ENCODE data around the gene COPB1.
A peak's percentile ranks its signal among the peaks of the same experiment; 100 is the strongest.

Gene COPB1

DNA sequence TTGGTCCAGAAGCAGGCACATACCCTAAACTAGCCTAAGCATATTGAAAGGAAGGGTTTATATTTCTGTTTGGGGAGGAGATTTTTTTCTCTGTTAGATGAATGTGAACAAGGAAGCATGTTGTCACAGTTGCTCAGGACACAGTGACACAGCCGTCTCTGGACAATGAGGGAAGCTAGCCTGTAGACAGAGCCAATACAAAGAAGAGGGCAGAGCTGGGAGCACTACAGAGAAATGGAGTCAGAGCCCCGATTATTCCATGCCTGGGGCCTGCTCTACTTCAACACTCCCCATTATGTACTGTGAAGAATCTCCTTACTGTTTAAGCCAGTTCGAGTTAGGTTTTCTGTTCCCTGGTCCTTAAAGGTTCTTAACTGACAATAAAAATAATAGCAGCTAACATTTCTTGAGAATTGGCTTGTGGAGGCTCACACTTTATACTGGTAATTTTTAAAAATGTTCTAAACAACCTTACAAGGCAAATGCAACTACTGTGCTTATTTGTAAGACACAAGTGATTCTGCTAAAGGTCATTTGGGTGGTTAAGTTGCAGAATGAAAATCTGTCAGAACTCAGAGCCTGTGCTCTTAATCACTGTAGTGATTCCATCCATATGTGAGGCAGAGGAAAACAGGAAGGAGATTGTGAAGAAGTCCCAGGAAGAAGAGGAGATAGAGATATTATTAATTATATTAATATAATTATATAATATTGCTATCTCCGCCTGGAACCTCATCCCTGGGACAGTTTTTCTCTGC lies 81.8 kb downstream of the COPB1 start:
- no peak for ATAC-seq
- TF ChIP-seq RARB (CRISPR knock-in tag; IDR thresholded peaks at IDR 0.05), result no peak
- no peak for TF ChIP-seq ZNF565 (CRISPR knock-in tag; conservative IDR thresholded peaks at IDR 0.05; ENCODE audit: low read depth)
- no peak for TF ChIP-seq TCF4 (CRISPR knock-in tag; IDR thresholded peaks at IDR 0.05; ENCODE audit: borderline replicate concordance)

GRCh38 chr11:14417186-14417585 lies 82.4 kb downstream of the COPB1 start:
- TF ChIP-seq, protein P1, sequence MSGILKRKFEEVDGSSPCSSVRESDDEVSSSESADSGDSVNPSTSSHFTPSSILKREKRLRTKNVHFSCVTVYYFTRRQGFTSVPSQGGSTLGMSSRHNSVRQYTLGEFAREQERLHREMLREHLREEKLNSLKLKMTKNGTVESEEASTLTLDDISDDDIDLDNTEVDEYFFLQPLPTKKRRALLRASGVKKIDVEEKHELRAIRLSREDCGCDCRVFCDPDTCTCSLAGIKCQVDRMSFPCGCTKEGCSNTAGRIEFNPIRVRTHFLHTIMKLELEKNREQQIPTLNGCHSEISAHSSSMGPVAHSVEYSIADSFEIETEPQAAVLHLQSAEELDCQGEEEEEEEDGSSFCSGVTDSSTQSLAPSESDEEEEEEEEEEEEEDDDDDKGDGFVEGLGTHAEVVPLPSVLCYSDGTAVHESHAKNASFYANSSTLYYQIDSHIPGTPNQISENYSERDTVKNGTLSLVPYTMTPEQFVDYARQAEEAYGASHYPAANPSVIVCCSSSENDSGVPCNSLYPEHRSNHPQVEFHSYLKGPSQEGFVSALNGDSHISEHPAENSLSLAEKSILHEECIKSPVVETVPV (CRISPR knock-in tag; IDR thresholded peaks at IDR 0.05), result no peak
- TF ChIP-seq ARNTL (CRISPR knock-in tag; IDR thresholded peaks at IDR 0.05; ENCODE audit: borderline replicate concordance, low read depth) (no peak), BACH2 (CRISPR knock-in tag; IDR thresholded peaks at IDR 0.05; ENCODE audit: borderline replicate concordance) (no peak), ZFP30 (CRISPR knock-in tag; IDR thresholded peaks at IDR 0.05) (no peak), ESRRG (CRISPR knock-in tag; IDR thresholded peaks at IDR 0.05) (no peak), ISL1 (CRISPR knock-in tag; IDR thresholded peaks at IDR 0.05) (no peak), PPARA (CRISPR knock-in tag; IDR thresholded peaks at IDR 0.05; ENCODE audit: borderline replicate concordance) (no peak), OSR1 (CRISPR knock-in tag; IDR thresholded peaks at IDR 0.05) (no peak), ZNF8 (CRISPR knock-in tag; IDR thresholded peaks at IDR 0.05) (no peak), ZFP3 (CRISPR knock-in tag; IDR thresholded peaks at IDR 0.05) (no peak), TOX (CRISPR knock-in tag; IDR thresholded peaks at IDR 0.05; ENCODE audit: borderline replicate concordance) (no peak), ZNF70 (CRISPR knock-in tag; IDR thresholded peaks at IDR 0.05) (no peak), PATZ1 (CRISPR knock-in tag; IDR thresholded peaks at IDR 0.05; ENCODE audit: borderline replicate concordance) (no peak)
- TF ChIP-seq, protein P2, sequence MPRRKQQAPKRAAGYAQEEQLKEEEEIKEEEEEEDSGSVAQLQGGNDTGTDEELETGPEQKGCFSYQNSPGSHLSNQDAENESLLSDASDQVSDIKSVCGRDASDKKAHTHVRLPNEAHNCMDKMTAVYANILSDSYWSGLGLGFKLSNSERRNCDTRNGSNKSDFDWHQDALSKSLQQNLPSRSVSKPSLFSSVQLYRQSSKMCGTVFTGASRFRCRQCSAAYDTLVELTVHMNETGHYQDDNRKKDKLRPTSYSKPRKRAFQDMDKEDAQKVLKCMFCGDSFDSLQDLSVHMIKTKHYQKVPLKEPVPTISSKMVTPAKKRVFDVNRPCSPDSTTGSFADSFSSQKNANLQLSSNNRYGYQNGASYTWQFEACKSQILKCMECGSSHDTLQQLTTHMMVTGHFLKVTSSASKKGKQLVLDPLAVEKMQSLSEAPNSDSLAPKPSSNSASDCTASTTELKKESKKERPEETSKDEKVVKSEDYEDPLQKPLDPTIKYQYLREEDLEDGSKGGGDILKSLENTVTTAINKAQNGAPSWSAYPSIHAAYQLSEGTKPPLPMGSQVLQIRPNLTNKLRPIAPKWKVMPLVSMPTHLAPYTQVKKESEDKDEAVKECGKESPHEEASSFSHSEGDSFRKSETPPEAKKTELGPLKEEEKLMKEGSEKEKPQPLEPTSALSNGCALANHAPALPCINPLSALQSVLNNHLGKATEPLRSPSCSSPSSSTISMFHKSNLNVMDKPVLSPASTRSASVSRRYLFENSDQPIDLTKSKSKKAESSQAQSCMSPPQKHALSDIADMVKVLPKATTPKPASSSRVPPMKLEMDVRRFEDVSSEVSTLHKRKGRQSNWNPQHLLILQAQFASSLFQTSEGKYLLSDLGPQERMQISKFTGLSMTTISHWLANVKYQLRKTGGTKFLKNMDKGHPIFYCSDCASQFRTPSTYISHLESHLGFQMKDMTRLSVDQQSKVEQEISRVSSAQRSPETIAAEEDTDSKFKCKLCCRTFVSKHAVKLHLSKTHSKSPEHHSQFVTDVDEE (CRISPR knock-in tag; IDR thresholded peaks at IDR 0.05), result no peak
- no peak for ATAC-seq

DNA sequence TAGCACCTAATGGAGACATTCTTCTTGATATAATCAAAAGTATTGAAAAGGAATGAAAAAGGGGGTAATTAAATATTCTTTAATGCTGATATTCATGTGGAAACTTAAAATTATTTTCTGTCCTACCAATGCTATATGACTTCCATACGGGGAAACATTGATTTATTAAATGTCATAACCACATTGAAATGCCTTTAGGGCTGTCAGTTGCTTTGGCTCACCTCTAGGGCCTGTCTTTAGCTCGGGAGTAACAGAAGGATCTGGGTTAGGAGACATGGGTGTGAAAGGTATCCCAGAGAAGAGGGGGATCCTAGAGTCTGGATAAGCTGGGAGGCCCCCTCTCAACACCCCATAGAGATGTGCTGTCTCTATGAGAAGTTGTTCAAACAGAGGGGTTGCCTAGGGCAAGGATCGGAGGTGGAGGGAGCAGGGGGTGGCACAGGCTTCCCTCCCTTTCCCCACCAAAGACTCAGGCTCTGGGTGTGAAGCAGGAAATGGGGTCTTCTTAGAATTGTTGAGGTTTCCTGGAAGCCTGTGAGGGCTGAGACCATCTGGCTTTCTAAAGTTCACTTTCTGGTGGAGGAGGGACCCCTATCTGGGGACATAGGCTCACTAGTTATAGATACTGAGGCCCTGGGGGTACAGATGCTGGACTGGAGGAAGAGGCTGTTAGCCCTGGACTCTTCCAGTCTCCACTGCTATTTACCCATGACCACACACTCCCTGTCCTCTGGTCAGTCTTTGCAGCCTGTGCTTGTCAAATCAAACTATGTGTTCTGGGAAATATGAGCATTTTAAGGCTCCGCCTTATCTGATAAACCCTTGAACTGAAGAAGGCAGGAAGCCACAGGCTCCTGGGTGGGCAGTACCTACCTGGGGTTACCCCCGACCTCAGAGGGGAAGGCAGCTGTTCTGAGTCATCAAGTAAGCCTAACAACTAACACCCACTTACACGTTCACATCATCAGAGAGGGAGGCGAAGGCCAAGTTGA lies 84.8 kb downstream of the COPB1 start:
- ATAC-seq, result peak; percentile 34
- no peak for TF ChIP-seq GLIS3 (CRISPR knock-in tag; IDR thresholded peaks at IDR 0.05)
- no peak for TF ChIP-seq PATZ1 (CRISPR knock-in tag; IDR thresholded peaks at IDR 0.05; ENCODE audit: borderline replicate concordance)
- TF ChIP-seq, protein P2 (CRISPR knock-in tag; IDR thresholded peaks at IDR 0.05), result no peak
- no peak for TF ChIP-seq CSDC2 (CRISPR knock-in tag; IDR thresholded peaks at IDR 0.05)
- TF ChIP-seq ISL1 (CRISPR knock-in tag; IDR thresholded peaks at IDR 0.05), result no peak
- TF ChIP-seq SNAI2 (CRISPR knock-in tag; IDR thresholded peaks at IDR 0.05), result no peak
- TF ChIP-seq CREB5 (CRISPR knock-in tag; IDR thresholded peaks at IDR 0.05; ENCODE audit: low read depth), result no peak
- TF ChIP-seq OSR1 (CRISPR knock-in tag; IDR thresholded peaks at IDR 0.05), result no peak
- TF ChIP-seq, protein P1 (CRISPR knock-in tag; IDR thresholded peaks at IDR 0.05), result no peak
- TF ChIP-seq ZNF565 (CRISPR knock-in tag; conservative IDR thresholded peaks at IDR 0.05; ENCODE audit: low read depth), result no peak
- TF ChIP-seq BACH2 (CRISPR knock-in tag; IDR thresholded peaks at IDR 0.05; ENCODE audit: borderline replicate concordance), result no peak
- no peak for TF ChIP-seq ZFP3 (CRISPR knock-in tag; IDR thresholded peaks at IDR 0.05)
- TF ChIP-seq ZFP30 (CRISPR knock-in tag; IDR thresholded peaks at IDR 0.05), result no peak

Data from SK-N-SH treated with all-trans-retinoic acid at 6 μM for 48 hours (cell line).